ENCODE data around the gene ZNF438. TPM values are rescaled to one million over a fixed set of nuclear protein-coding genes. Genes with fewer than 3 reads are reported as not detected.
A peak's percentile ranks its signal among the peaks of the same experiment; 100 is the strongest.

ZNF438 gene
- total and polyA plus RNA-seq, 2 donors (not counting 1 experiment from before 2014, with no cell fraction given): 4.7 to 6.6 TPM

GRCh38 chr10:30820261-30820991 is 211.2 kb downstream of the ZNF438 start:
- Histone ChIP-seq H3K4me2 (ENCODE audit: extremely low read depth, insufficient read depth, low read length) (peak overlapping the region; percentile 42), H4K20me1 (ENCODE audit: control insufficient read depth, extremely low read depth, insufficient read depth, low read length) (no peaks in the 10 kb centered on the region), H3K79me2 (ENCODE audit: control insufficient read depth, insufficient read depth, low read length) (no peaks in the 10 kb centered on the region), H3K4me1 (ENCODE audit: control insufficient read depth, extremely low read depth, insufficient read depth, low read length) (peaks cover 28% of the 10 kb centered on the region), H3K27ac (ENCODE audit: insufficient read depth, low read length) (peak overlapping the region; percentile 82), H3K36me3 (ENCODE audit: control insufficient read depth, insufficient read depth, low read length) (no peaks in the 10 kb centered on the region), H3K4me3 (replicated peaks in 1 of 4; ENCODE audit: control extremely low read depth in 1 of 4, insufficient read depth in 1 of 4, low read depth in 3 of 4, low read length in 4 of 4) (peak overlapping the region in 3 of 4 experiments; percentile 18 to 38 (median 23)), H2AFZ (ENCODE audit: low read length) (no peak overlapping the region), H3K27me3 (ENCODE audit: control insufficient read depth, insufficient read depth, low read length) (no peaks in the 10 kb centered on the region), H3K9ac (ENCODE audit: insufficient read depth, low read length) (peak overlapping the region; percentile 1), H3K9me3 (ENCODE audit: control insufficient read depth, insufficient read depth, low read depth, low read length) (no peaks in the 10 kb centered on the region)
- TF ChIP-seq EZH2 (IDR thresholded peaks at IDR 0.05; ENCODE audit: low read length, missing control alignments): no peak
- TF ChIP-seq CTCF (conservative IDR thresholded peaks at IDR 0.05 in 1 of 2, IDR thresholded peaks at IDR 0.05 in 1 of 2; ENCODE audit: low read depth in 1 of 2, low read length in 2 of 2): no peak
- DNase-seq (ENCODE audit: low read depth in 2 of 2): peak; percentile 88 to 96

GRCh38 chr10:30819341-30820181 is 212.1 kb downstream of the ZNF438 start:
- peak overlapping the region; percentile 82 for H3K27ac ChIP-seq (ENCODE audit: insufficient read depth, low read length)
- peak; percentile 81 to 86 for DNase-seq (ENCODE audit: low read depth in 2 of 2)
- H3K9ac ChIP-seq (ENCODE audit: insufficient read depth, low read length): no peak overlapping the region
- peak overlapping the region; percentile 6 to 44 (median 30) for H3K4me3 ChIP-seq (replicated peaks in 1 of 4; ENCODE audit: control extremely low read depth in 1 of 4, insufficient read depth in 1 of 4, low read depth in 3 of 4, low read length in 4 of 4)
- H3K9me3 ChIP-seq (ENCODE audit: control insufficient read depth, insufficient read depth, low read depth, low read length): no peaks in the 10 kb centered on the region
- no peaks in the 10 kb centered on the region for H3K79me2 ChIP-seq (ENCODE audit: control insufficient read depth, insufficient read depth, low read length)
- H3K4me1 ChIP-seq (ENCODE audit: control insufficient read depth, extremely low read depth, insufficient read depth, low read length): peaks cover 28% of the 10 kb centered on the region
- H3K4me2 ChIP-seq (ENCODE audit: extremely low read depth, insufficient read depth, low read length): peak overlapping the region; percentile 42
- H3K27me3 ChIP-seq (ENCODE audit: control insufficient read depth, insufficient read depth, low read length): no peaks in the 10 kb centered on the region
- H4K20me1 ChIP-seq (ENCODE audit: control insufficient read depth, extremely low read depth, insufficient read depth, low read length): no peaks in the 10 kb centered on the region
- peak overlapping the region; percentile 3 for H2AFZ ChIP-seq (ENCODE audit: low read length)
- TF ChIP-seq EZH2 (IDR thresholded peaks at IDR 0.05; ENCODE audit: low read length, missing control alignments) (no peak), CTCF (conservative IDR thresholded peaks at IDR 0.05 in 1 of 2, IDR thresholded peaks at IDR 0.05 in 1 of 2; ENCODE audit: low read depth in 1 of 2, low read length in 2 of 2) (no peak)
- no peaks in the 10 kb centered on the region for H3K36me3 ChIP-seq (ENCODE audit: control insufficient read depth, insufficient read depth, low read length)

- H3K4me2 ChIP-seq (ENCODE audit: extremely low read depth, insufficient read depth, low read length): peak overlapping the region; percentile 42
- peak overlapping the region; percentile 3 for H2AFZ ChIP-seq (ENCODE audit: low read length)
- peaks cover 32% of the 10 kb centered on the region for H3K4me1 ChIP-seq (ENCODE audit: control insufficient read depth, extremely low read depth, insufficient read depth, low read length)
- H3K27ac ChIP-seq (ENCODE audit: insufficient read depth, low read length): peak overlapping the region; percentile 82
- H3K27me3 ChIP-seq (ENCODE audit: control insufficient read depth, insufficient read depth, low read length): no peaks in the 10 kb centered on the region
- H3K9ac ChIP-seq (ENCODE audit: insufficient read depth, low read length): no peak overlapping the region
- H3K9me3 ChIP-seq (ENCODE audit: control insufficient read depth, insufficient read depth, low read depth, low read length): no peaks in the 10 kb centered on the region
- no peak for DNase-seq (ENCODE audit: low read depth in 2 of 2)
- no peaks in the 10 kb centered on the region for H3K79me2 ChIP-seq (ENCODE audit: control insufficient read depth, insufficient read depth, low read length)
- H3K36me3 ChIP-seq (ENCODE audit: control insufficient read depth, insufficient read depth, low read length): no peaks in the 10 kb centered on the region
- peak overlapping the region in 2 of 4 experiments; percentile 6 to 44 for H3K4me3 ChIP-seq (replicated peaks in 1 of 4; ENCODE audit: control extremely low read depth in 1 of 4, insufficient read depth in 1 of 4, low read depth in 3 of 4, low read length in 4 of 4)
- TF ChIP-seq CTCF (conservative IDR thresholded peaks at IDR 0.05 in 1 of 2, IDR thresholded peaks at IDR 0.05 in 1 of 2; ENCODE audit: low read depth in 1 of 2, low read length in 2 of 2) (no peak), EZH2 (IDR thresholded peaks at IDR 0.05; ENCODE audit: low read length, missing control alignments) (no peak)
- H4K20me1 ChIP-seq (ENCODE audit: control insufficient read depth, extremely low read depth, insufficient read depth, low read length): no peaks in the 10 kb centered on the region
Measured at GRCh38 chr10:30818854-30819253, 212.8 kb downstream of the ZNF438 start.
